HPDE6-E6E7 (cell line): ENCODE results near the gene PHKB.

ENCODE experiments used
- DNase-seq: peaks from one replicate; pipeline ENCODE4 v3.0.0; 2011; ENCODE audit warnings: missing footprints; ENCODE audit errors: extremely low spot score

Gene PHKB

DNA sequence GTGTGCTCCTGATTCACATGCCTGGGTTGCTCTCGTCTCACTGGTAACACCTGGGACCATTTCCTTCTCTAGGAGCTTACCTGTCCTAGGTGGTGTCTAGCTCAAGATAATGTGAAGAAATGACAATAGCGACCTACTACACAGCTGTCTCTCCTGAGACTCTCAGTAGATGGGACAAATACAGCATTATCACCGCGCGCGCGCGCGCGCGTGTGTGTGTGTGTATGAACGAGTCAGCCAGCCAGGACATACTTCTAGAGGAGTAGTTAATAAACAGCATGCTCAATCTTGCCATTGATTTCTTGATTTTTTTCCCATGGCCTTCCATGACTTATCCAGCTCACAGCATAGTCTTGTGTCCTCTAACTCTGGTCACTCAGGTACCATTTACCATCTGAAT, 268.6 kb downstream of the PHKB start:
- DNase-seq, result no peak

DNA sequence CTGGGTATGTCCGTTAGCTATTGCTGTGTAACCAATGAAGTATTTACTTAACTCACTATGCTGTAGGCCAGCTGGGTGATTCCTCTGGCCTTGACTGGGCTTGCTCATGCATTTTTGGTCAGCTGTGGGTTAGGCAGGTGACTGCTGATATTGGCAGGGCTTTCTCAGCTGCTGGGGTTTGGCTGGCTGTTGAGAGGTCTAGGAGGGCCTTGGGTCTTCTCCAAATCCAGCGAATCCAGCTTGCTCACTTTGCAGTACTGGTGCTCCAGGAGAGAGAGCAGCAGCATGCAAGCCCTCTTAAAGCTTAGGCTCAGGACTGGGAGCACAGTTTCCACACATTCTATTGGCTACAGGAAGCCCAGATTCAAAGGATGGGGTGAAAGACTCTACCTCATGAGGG, 270.1 kb downstream of the PHKB start:
- DNase-seq, result no peak

DNA sequence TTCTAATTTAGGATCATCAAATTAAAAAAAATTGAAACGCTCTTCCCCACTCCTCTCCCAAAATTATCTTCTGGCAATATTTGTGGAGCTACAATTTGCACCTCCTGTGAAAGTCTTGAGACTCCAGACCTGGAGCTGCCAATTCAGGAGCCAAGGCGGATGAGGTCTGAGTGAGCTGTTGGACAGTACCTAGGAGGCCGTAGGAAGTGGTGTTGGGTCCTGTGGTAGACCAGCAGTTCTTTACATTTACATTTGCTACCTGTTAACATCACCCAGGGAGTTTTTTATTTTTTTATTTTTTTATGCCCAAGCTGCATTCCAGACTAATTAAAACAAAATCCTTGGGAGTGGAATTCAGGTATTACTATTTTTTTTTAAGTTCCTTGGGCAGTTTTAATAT, 271.0 kb downstream of the PHKB start:
- DNase-seq, result no peak

DNA sequence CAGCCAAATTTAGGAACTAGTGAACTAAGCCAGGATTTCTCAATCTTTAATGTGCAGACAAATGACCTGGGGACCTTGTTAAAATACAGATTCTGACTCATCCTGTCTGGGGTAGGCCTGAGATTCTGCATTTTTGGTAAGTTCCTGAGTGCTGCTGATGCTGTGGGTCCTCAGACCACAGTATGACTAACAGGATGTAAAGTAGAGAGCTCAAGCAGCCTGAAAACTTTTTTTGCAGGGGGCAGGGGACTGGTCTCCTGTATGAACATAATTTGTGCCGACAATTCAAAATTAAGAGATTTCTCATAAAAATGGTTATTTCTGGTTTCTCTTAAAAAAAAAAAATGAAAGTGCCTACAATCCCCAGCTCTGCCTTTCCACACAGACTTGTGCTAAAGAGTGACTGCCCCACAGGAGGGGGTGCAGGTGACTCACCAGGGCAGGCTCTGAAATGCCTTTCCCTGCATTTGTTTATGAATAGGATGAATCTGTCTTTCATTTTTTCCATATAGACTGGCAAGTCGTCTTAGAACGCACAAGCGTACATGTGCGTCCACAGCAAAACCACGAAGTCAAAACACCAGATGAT, 271.5 kb downstream of the PHKB start:
- peak; percentile 83 for DNase-seq

DNA sequence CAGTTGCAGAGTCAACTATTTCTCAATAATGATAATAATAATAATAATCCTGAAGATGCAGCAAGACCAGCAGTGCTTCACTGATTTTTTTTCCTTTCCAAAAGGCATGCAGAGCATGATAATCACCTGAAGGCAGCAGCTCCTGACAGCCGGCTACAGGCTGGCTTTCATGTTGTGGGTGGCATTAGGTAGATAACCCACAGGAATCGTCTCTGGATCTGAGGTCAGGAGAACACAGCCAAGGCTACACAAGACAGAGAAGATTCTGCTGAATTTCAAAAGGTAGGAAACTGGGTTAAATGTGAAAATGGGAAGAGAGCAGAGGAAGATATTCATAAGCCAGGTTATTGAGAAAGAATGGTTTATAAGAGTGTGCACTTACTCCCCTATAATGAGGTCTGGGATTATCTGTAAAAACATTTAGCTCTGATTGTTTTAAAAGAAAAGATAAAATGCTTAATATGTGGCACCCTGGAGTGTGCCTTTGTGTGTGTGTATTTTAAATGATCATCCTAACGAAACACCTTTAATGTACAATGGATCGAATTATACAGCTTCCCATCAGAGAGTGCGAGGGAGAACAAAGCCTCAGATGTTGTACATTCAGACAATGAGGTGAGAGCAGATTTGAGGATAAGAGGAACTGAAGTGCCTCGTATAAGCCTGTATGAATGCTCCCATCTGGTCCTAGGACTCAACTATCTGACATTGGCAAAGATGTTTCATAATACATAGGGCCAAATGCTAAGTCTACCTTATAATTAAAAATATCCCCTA, 273.1 kb downstream of the PHKB start:
- no peak for DNase-seq

DNA sequence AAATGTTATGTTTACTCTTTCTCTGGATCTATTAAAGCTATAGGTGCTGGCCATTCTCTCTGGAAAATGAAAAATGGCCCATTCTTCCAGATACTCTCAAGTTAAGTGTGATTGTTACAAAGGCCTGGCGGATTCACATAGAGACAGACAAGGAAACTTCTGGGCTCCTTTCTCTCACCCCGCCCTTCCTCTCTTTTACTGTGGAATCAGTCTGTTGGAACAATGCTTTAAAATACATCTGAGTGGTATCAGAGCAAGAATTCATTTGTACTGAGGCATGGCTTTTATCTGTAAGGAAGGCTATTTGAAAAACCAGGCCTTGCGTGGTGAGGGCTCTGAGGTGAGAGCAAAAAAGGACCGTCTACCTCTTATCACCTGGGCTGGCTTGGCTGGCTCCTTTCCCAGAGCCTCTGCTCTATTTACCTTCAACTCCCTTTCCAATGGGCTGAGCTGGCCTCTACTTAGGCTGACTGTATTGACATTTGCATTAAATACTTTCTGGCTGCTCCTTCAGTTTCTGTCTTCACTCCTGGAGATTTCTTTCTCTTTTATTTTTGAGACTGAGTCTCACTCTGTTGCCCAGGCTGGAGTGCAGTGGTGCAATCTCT, 274.0 kb downstream of the PHKB start:
- no peak for DNase-seq

DNA sequence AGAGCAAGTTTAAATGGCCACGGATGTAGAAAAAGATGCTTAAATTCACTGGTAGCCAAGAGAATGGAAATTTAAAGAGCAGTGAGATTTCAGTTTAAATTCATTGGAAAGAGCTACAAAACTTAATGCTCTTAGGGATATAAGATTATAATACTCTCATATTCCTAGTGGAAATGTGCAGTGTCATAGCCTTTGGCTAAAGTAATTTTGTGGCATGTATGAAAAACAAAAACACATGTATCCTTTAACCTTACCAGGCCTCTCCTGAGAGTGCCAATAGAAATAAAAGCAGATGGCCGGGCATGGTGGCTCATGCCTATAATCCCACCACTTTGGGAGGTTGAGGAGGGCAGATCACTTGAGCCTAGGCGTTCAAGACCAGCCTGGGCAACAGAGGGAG, 289.2 kb downstream of the PHKB start:
- no peak for DNase-seq
